Right lobe of liver (tissue), 6 donors: Measurements from ENCODE around the gene OSBPL2. TPM values are rescaled to one million over a fixed set of nuclear protein-coding genes. Genes with fewer than 3 reads are reported as not detected.

Experiments used
- ATAC-seq, 4 donors: fragments of 200-7000 bp; cut with Tn5 transposase; one replicate each; pipeline ENCODE4 v1.9.1; 2020; ENCODE audit warnings: mild to moderate bottlenecking in 4 of 4, moderate library complexity in 4 of 4
- DNase-seq, 3 donors: peaks; one replicate each; pipeline ENCODE4 v3.0.0-alpha.2; 2020
- H3K27ac ChIP-seq, 3 donors: fragments of 200-600 bp; one replicate each; pipeline ENCODE4 v1.8.0; 2022
- H3K27me3 ChIP-seq, 2 donors: fragments of 200-600 bp; one replicate each; pipeline ENCODE4 v1.8.0; 2022
- H3K36me3 ChIP-seq, 4 donors: fragments of 200-600 bp; sonication (generic) in 1 of 4; one replicate each; pipeline versions ENCODE4 v1.5.1 to v1.8.0; 2017 to 2022; ENCODE audit warnings: control low read depth in 1 of 4
- H3K4me1 ChIP-seq, 4 donors: fragments of 200-600 bp; sonication (generic) in 1 of 4; one replicate each; pipeline versions ENCODE4 v1.5.1 to v1.8.0; 2017 to 2022; ENCODE audit warnings: control low read depth in 1 of 4
- H3K4me3 ChIP-seq, 3 donors: fragments of 200-600 bp; one replicate each; pipeline ENCODE4 v1.8.0; 2022
- H3K9me3 ChIP-seq, 4 donors: fragments of 200-600 bp; sonication (generic) in 1 of 4; one replicate each; pipeline versions ENCODE4 v1.5.1 to v1.8.0; 2017 to 2022; ENCODE audit warnings: control low read depth in 1 of 4
- POLR2A ChIP-seq: fragments of 450-650 bp; IDR thresholded peaks from one replicate; pipeline ENCODE4 v1.6.1; 2017; ENCODE audit warnings: antibody characterized with exemption, mild to moderate bottlenecking
- whole genome bisulfite sequencing: methylation state at CpG from one replicate; pipeline ENCODE4 v1.1.6; 2018; ENCODE audit warnings: low coverage, low lambda C conversion rate; ENCODE audit not compliant: insufficient coverage; ENCODE audit errors: missing lambda C conversion rate; 5-methylcytosine and 5-hydroxymethylcytosine counted together
- intact Hi-C, 2 donors: fragments of 100-400 bp; cut with DNase I; formaldehyde crosslinking; loops; one replicate each; pipeline versions ENCODE4 v1.11.2 to v1.14.1; 2022
- total RNA-seq, 6 experiments: library from RNA; depleted of rRNA in 2 of 6; stranded (reverse); fragments of >200 nt in 2 of 6; fragmentation: NEBNext Ultra II Directional in 3 of 6; extraction: Animal tissue kit (Norgen Biotek cat#: 25700) in 3 of 6; gene quantifications; one replicate each; pipeline versions ENCODE4 v1.1.0 to v1.2.4, GENCODE V29; 2016 to 2023
- TF ChIP-seq, protein P1 (sequence below), 4 donors: fragments of 200-600 bp in 3 of 4; fragments of 450-650 bp in 1 of 4; IDR thresholded peaks; one replicate each; pipeline versions ENCODE4 v1.5.1 to v1.8.0; 2016 to 2022; ENCODE audit warnings: antibody characterized with exemption in 4 of 4, mild to moderate bottlenecking in 2 of 4
- donor health status: DM: no; HTN: yes; CAD: no.
- donor health status: DM: no; HTN: no; CAD: no.
- donor health status: DM: no; HTN: no; CAD: no.
- donor health status: DM: no; HTN: yes; CAD: no.
- donor health status: DM: no; HTN: yes; CAD: no.

The OSBPL2 gene
- total RNA-seq, 6 experiments from 2014 or later = 15.6 to 27.8 (median 21.2) TPM

DNA sequence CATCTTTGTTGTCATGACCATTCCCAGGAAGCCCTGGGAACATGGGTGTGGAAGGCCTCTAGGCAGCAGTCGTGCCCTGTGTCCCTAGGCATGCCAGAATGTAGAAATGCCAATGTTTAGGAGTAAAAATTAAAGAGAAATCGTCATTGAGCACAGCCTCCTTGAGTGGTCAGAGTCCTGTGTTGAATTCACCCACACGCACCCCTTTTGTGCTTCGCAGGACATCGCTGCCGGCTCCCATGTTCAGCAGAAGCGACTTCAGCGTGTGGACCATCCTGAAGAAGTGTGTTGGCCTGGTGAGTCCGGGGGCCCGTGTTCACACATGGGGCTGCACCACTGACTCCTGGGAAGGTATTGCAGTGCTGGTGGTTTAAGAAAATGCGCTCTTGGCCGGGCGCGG is 25.1 kb downstream of the OSBPL2 start:
- intact Hi-C loops = no loop called here
- DNase-seq (no peak), ATAC-seq (no peak)
- no peaks in the 10 kb centered on the region for H3K27me3 ChIP-seq
- TF ChIP-seq, protein P1, sequence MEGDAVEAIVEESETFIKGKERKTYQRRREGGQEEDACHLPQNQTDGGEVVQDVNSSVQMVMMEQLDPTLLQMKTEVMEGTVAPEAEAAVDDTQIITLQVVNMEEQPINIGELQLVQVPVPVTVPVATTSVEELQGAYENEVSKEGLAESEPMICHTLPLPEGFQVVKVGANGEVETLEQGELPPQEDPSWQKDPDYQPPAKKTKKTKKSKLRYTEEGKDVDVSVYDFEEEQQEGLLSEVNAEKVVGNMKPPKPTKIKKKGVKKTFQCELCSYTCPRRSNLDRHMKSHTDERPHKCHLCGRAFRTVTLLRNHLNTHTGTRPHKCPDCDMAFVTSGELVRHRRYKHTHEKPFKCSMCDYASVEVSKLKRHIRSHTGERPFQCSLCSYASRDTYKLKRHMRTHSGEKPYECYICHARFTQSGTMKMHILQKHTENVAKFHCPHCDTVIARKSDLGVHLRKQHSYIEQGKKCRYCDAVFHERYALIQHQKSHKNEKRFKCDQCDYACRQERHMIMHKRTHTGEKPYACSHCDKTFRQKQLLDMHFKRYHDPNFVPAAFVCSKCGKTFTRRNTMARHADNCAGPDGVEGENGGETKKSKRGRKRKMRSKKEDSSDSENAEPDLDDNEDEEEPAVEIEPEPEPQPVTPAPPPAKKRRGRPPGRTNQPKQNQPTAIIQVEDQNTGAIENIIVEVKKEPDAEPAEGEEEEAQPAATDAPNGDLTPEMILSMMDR (IDR thresholded peaks at IDR 0.05) = no peak
- no peak for TF ChIP-seq POLR2A
- no peaks in the 10 kb centered on the region for H3K4me1 ChIP-seq
- WGBS = 100% methylated on average over 7 of the region's 14 CpGs
- H3K9me3 ChIP-seq = no peaks in the 10 kb centered on the region
- no peak overlapping the region for H3K4me3 ChIP-seq
- no peak overlapping the region for H3K27ac ChIP-seq
- H3K36me3 ChIP-seq = peaks cover 0 to 30% (median 4%) of the 10 kb centered on the region in 4 donors

- H3K27ac ChIP-seq = no peak overlapping the region
These were observed 27.0 kb downstream of the OSBPL2 start for GRCh38 chr20:62265365-62265764.

GRCh38 chr20:62266340-62266739 is 28.0 kb downstream of the OSBPL2 start:
- intact Hi-C loops = no loop called here
- H3K27ac ChIP-seq = no peak overlapping the region
- H3K4me3 ChIP-seq = no peak overlapping the region
- H3K27me3 ChIP-seq = no peaks in the 10 kb centered on the region
- no peaks in the 10 kb centered on the region for H3K9me3 ChIP-seq
- peaks cover 0 to 15% (median 4%) of the 10 kb centered on the region in 4 donors for H3K36me3 ChIP-seq
- ATAC-seq (no peak), DNase-seq (no peak)
- WGBS = 89% methylated on average over 6 of the region's 10 CpGs
- TF ChIP-seq, protein P1 (IDR thresholded peaks at IDR 0.05) = no peak
- no peak for TF ChIP-seq POLR2A
- no peaks in the 10 kb centered on the region for H3K4me1 ChIP-seq

More at GRCh38 chr20:62265365-62265764, 27.0 kb downstream of the OSBPL2 start:
- H3K27me3 ChIP-seq = no peaks in the 10 kb centered on the region
- no peaks in the 10 kb centered on the region for H3K9me3 ChIP-seq
- TF ChIP-seq, protein P1 (IDR thresholded peaks at IDR 0.05) = no peak
- TF ChIP-seq POLR2A = no peak
- H3K4me3 ChIP-seq = no peak overlapping the region
- ATAC-seq (no peak), DNase-seq (no peak)
- H3K4me1 ChIP-seq = no peaks in the 10 kb centered on the region
- intact Hi-C loops = no loop called here
- 100% methylated on average over 1 of the region's 1 CpG for WGBS
- peaks cover 0 to 24% (median 4%) of the 10 kb centered on the region in 4 donors for H3K36me3 ChIP-seq

- ATAC-seq = no peak
- DNase-seq = no peak
- no peaks in the 10 kb centered on the region for H3K27me3 ChIP-seq
- peaks cover 0 to 14% (median 4%) of the 10 kb centered on the region in 4 donors for H3K36me3 ChIP-seq
- TF ChIP-seq POLR2A = no peak
- TF ChIP-seq, protein P1 (IDR thresholded peaks at IDR 0.05) = no peak
- H3K4me1 ChIP-seq = no peaks in the 10 kb centered on the region
- H3K9me3 ChIP-seq = no peaks in the 10 kb centered on the region
- intact Hi-C loops = no loop called here
- no peak overlapping the region for H3K4me3 ChIP-seq
- WGBS = 100% methylated on average over 9 of the region's 13 CpGs
- no peak overlapping the region for H3K27ac ChIP-seq
These were observed 28.5 kb downstream of the OSBPL2 start for GRCh38 chr20:62266851-62267250.

GRCh38 chr20:62267543-62267942 is 29.2 kb downstream of the OSBPL2 start:
- H3K27me3 ChIP-seq = no peaks in the 10 kb centered on the region
- no peaks in the 10 kb centered on the region for H3K4me1 ChIP-seq
- no peaks in the 10 kb centered on the region for H3K9me3 ChIP-seq
- no peak overlapping the region for H3K4me3 ChIP-seq
- no peak for TF ChIP-seq POLR2A
- TF ChIP-seq, protein P1 (IDR thresholded peaks at IDR 0.05) = no peak
- DNase-seq (no peak), ATAC-seq (no peak)
- WGBS = 89% methylated on average over 7 of the region's 10 CpGs
- no peak overlapping the region for H3K27ac ChIP-seq
- intact Hi-C loops = no loop called here
- H3K36me3 ChIP-seq = peaks cover 0 to 16% (median 7%) of the 10 kb centered on the region in 4 donors
